Islet precursor cell (in vitro differentiated cells): ENCODE results near the gene SPAG5.

Source experiments
- DNase-seq: peaks from one replicate; pipeline ENCODE4 v3.0.0-alpha.2; 2018

Gene SPAG5

GRCh38 chr17:28538296-28538895 is 60.4 kb downstream of the SPAG5 start:
- no peak for DNase-seq

DNA sequence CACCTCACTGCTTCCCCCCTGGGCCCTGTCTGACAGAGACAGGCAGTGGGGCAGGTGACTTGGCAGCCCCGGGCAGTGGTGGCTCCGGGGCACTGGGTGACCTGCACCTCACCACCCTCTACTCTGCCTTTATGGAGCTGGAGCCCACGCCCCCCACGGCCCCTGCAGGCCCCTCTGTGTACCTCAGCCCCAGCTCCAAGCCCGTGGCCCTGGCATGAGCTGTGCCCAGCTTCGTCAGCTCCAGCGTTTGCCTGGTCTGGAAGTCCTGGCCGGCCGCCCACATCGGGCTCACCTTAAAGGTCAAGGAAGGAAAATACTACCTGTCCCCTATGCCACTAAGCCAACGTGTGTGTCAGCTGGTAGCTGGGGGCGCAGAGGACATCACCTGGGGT is 61.6 kb downstream of the SPAG5 start:
- no peak for DNase-seq

DNA sequence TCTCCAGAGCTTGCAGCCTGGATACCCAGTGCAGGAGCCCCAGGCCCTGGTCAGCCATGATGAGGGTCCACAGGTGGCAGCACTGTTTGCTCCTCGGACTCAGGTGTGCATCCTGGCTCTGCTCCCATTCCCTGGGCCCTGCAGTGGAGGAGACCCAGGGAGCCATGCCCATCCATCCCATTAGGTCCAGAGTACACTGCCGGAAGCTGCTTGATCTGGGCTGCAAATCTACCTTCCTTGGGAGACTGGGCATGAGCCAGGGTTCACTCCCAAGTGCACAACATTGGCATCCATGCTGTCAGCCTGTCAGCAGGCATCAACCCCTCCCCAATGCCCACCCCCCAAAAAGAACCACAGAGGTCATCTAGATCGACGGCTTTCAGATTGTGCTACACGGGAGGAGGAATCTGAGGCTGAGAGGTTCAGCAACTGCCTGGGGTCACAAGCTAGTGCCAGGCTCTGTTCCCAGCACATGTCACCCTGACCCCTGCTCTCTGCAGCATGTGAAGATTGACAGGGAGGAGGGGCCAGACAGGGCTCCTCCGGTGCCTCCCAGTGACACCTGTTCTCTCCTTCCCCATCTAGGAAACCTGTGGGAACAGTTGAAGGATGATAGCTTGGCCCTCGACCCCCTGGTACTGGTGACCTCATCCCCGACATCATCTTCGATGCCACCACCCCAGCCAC is 62.1 kb downstream of the SPAG5 start:
- DNase-seq = no peak

DNA sequence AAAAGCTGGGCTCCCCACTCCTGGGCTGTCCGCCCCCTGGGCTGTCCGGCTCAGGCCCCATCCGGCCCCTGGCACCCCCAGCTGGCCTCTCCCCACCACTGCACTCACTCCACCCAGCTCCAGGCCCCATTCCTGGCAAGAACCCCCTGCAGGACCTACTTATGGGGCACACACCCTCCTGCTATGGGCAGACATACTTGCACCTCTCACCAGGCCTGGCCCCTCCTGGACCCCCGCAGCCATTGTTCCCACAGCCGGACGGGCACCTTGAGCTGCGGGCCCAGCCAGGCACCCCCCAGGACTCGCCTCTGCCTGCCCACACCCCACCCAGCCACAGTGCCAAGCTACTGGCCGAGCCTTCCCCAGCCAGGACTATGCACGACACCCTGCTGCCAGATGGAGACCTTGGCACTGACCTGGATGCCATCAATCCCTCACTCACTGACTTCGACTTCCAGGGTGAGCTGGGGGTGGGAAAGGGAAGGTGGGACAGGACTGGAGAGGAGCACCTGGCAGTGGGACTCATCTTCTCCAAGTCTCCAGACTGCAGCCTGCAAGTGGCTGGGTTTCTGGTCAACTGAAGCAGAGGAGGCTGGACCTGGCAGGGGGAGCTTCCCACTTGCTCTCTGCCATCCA is 64.0 kb downstream of the SPAG5 start:
- DNase-seq = no peak

GRCh38 chr17:28533091-28533807 is 65.6 kb downstream of the SPAG5 start:
- DNase-seq = no peak

GRCh38 chr17:28532050-28532960 is 66.5 kb downstream of the SPAG5 start:
- no peak for DNase-seq

- DNase-seq = no peak
Observed at GRCh38 chr17:28530926-28531325, 67.9 kb downstream of the SPAG5 start.

DNA sequence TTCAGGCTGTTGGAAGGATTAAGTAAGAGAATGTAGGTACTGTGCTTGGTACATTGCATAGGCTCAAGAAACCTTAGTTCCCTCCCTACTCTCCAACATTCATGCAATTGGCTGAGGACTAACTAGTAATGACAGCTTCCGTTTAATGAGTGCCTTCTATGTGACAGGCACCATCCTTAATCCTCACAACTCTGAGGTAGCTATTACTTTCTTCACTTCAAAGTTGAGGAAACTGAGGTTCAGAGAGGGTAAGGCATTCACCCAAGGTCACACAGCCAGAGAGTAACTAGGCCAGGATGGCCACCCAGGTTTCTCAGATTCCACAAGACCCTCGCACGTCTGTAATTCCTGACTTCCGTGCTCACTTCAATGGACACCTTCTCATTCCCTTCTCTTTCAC is 68.6 kb downstream of the SPAG5 start:
- DNase-seq = no peak

- no peak for DNase-seq
Observed at GRCh38 chr17:28529013-28529400, 69.8 kb downstream of the SPAG5 start.

DNA sequence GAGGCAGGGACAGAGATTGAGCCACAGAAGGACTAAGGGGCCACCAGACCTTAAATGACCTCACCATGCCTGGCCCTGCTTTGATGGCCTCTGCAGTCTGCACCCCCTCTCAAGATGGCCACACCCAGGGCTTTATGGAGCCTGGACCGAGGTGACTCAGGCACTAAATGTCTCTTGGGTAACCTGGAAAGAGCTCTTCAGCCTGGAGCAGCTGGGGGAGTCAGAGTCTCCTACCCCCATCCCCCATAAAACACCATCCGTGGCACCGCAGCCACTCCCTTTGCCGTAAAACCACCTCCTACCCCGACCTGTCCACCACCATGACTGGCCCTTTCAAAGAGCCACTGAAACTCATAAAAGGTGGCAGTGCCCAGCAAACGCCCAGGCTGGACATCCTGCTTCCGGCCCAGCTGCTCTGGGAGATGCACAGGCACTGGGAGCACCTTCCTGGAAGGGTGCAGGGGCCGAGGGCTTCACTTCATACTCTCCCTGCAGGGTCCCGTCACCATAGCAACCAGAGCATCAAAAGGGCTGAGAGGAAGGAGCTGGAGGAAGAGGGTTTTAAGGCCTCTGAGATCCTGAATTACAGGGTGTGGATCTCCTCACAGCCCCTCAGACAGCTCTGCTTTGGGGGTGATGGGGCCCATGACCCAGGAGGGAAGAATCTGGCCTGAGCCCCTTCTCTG is 70.4 kb downstream of the SPAG5 start:
- no peak for DNase-seq

GRCh38 chr17:28527859-28528258 is 71.0 kb downstream of the SPAG5 start:
- no peak for DNase-seq
